Breast epithelium (tissue), 3 donors: ENCODE data around the gene RRAD.

Experiments used
- CTCF ChIP-seq, 3 donors: fragments of 450-650 bp; IDR thresholded peaks; one replicate each; pipeline ENCODE4 v1.5.1; 2016 to 2017; ENCODE audit warnings: antibody characterized with exemption in 3 of 3, mild to moderate bottlenecking in 3 of 3, moderate library complexity in 3 of 3
- POLR2A ChIP-seq: fragments of 450-650 bp; IDR thresholded peaks from one replicate; pipeline ENCODE4 v1.6.1; 2016; ENCODE audit warnings: antibody characterized with exemption, mild to moderate bottlenecking, moderate library complexity
- POLR2AphosphoS5 ChIP-seq, 3 donors: sonication (generic); formaldehyde crosslinking; IDR thresholded peaks; one replicate each; pipeline ENCODE4 v1.6.1; 2017; ENCODE audit warnings: antibody characterized with exemption in 3 of 3

GRCh38 chr16:66899945-66900710 is 25.2 kb downstream of the RRAD start:
- TF ChIP-seq CTCF (IDR thresholded peaks at IDR 0.05) (no peak), POLR2A (no peak), POLR2AphosphoS5 (IDR thresholded peaks at IDR 0.05) (peak in 1 of 3 donors; percentile 15)
